Progenitor cell of endocrine pancreas (in vitro differentiated cells): ENCODE results near the gene SCO1. TPM values are rescaled to one million over a fixed set of nuclear protein-coding genes. Genes with fewer than 3 reads are reported as not detected.

Experiments used
- DNase-seq: peaks from one replicate; pipeline ENCODE4 v3.0.0; 2021; ENCODE audit warnings: low spot score; ENCODE audit not compliant: unreplicated experiment
- H3K27ac Mint-ChIP-seq: 2 replicates; pipeline ENCODE4 v1.8.0; 2021; ENCODE audit warnings: mild to moderate bottlenecking, moderate library complexity, mixed read lengths
- H3K27me3 Mint-ChIP-seq: 2 replicates; pipeline ENCODE4 v1.8.0; 2021; ENCODE audit warnings: mixed read lengths
- H3K36me3 Mint-ChIP-seq: 2 replicates; pipeline ENCODE4 v1.8.0; 2022; ENCODE audit warnings: mixed read lengths; ENCODE audit not compliant: insufficient read depth
- H3K4me1 Mint-ChIP-seq: 2 replicates; pipeline ENCODE4 v1.8.0; 2021; ENCODE audit warnings: low read depth, mixed read lengths
- H3K4me3 Mint-ChIP-seq: 2 replicates; pipeline ENCODE4 v1.8.0; 2021; ENCODE audit warnings: low read depth, mild to moderate bottlenecking, moderate library complexity, mixed read lengths
- H3K9me3 Mint-ChIP-seq: 2 replicates; pipeline ENCODE4 v1.8.0; 2021; ENCODE audit warnings: low read depth, mixed read lengths
- CTCF ChIP-seq: fragments of 200-600 bp; sonication (generic); IDR thresholded peaks from one replicate; pipeline ENCODE4 v1.5.0; 2021; ENCODE audit warnings: antibody characterized with exemption, mild to moderate bottlenecking; ENCODE audit not compliant: unreplicated experiment
- total RNA-seq: library from RNA; stranded (reverse); gene quantifications from 2 replicates; pipeline ENCODE4 v1.2.1, GENCODE V29; 2021

SCO1 gene
- total RNA-seq, 1 donor from 2014 or later: 29.0 TPM

DNA sequence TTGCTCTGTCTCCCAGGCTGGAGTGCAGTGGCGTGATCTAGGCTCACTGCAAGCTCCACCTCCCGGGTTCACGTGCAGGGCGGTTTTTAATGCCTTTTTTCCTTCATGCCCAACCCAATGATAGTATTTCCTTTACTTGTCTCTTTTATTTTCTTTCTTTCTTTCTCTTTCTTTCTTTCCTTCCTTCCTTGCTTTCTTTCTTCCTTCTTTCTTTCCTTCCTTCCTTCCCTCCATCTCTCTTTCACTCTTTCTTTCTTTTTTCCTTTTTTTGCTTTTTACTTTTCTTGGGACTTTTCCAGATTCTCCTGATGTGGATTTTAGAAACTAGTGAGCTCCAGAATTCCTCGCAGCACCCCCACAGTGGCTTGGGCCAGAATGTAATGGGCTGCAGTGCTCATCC lies 43.3 kb downstream of the SCO1 start:
- Mint-ChIP-seq H3K4me1 (no peaks in the 10 kb centered on the region), H3K4me3 (no peak overlapping the region), H3K9me3 (no peaks in the 10 kb centered on the region), H3K27ac (peak overlapping the region; percentile 55), H3K27me3 (no peaks in the 10 kb centered on the region), H3K36me3 (no peaks in the 10 kb centered on the region)
- TF ChIP-seq CTCF: no peak
- no peak for DNase-seq

DNA sequence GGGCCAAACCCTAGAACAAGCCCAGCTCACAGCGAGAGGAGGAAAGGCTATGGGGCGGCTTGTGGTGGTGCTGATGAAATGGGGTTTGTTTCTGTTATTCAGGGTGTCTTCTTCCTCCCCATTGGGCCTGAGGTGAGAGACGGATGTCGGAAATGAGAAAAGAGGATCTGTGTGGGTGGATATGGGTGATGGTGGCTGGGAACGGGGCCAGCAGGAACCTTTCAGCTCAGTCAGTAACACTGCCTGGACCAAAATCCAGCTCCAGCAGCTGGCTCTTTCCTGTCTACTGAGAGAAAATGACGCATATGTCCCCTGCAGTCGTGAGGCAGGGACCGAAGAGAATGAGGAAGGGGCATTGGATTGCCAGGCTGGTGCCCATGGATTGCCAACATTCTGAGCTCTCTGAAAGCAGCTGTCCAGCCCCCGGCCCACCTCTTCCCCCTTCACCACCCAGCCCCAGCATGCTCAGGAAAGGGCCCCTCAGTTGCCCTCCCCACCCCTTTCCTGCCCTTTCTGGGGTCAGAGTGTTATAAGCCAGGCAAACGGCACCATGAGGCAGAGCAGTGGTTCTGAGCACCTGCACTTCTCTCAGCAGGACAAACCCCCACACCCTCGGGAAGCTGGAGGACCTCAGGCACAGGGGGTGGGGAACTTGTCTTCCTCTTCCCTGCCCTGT lies 44.2 kb downstream of the SCO1 start:
- Mint-ChIP-seq H3K27ac (no peak overlapping the region), H3K4me3 (no peak overlapping the region), H3K4me1 (no peaks in the 10 kb centered on the region), H3K9me3 (no peaks in the 10 kb centered on the region), H3K36me3 (no peaks in the 10 kb centered on the region), H3K27me3 (no peaks in the 10 kb centered on the region)
- TF ChIP-seq CTCF: no peak
- no peak for DNase-seq

DNA sequence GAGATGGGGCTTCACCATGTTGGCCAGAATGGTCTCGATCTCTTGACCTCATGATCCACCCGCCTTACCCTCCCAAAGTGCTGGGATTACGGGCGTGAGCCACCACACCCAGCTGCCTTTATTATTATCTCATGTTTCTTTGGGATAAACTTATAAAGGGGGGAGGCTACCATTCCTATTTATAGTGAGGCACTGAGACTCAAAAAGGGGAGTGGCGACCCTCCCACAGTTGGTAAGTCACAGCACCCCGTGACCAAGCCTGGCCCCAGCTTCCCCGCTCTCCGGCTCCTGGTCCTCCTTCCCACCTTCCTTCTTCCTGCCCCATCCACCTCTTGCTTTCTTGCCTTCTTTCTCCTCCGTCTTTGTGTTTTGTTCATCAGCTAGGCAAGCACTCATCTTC lies 45.4 kb downstream of the SCO1 start:
- Mint-ChIP-seq H3K27ac (no peak overlapping the region), H3K36me3 (no peaks in the 10 kb centered on the region)

DNA sequence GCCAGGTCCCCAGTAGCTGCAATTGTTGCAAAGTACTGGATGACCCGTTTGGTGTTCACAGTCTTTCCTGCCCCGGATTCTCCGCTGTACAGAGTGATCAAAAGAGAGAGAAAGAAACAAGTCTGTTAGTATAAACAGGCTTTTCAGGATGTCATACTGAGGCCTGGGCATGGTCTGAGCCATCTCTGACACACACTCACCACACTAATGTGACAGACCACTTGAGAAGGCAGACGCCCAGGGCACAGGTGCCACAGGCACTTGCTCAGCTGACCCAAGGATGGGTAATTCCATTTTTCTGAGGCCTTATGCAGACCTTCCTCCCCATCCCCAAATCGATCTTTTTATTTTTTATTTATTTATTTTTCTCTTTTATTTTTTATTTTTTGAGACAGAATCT lies 47.7 kb downstream of the SCO1 start:
- no peaks in the 10 kb centered on the region for H3K4me1 Mint-ChIP-seq
- TF ChIP-seq CTCF: no peak
- H3K36me3 Mint-ChIP-seq: no peaks in the 10 kb centered on the region
- no peak overlapping the region for H3K4me3 Mint-ChIP-seq
- no peaks in the 10 kb centered on the region for H3K27me3 Mint-ChIP-seq
- no peaks in the 10 kb centered on the region for H3K9me3 Mint-ChIP-seq
- no peak for DNase-seq
- H3K27ac Mint-ChIP-seq: no peak overlapping the region

More for the DNA sequence above, 45.4 kb downstream of the SCO1 start:
- Mint-ChIP-seq H3K4me3 (no peak overlapping the region), H3K4me1 (no peaks in the 10 kb centered on the region), H3K27me3 (no peaks in the 10 kb centered on the region), H3K9me3 (no peaks in the 10 kb centered on the region)
- no peak for DNase-seq
- no peak for TF ChIP-seq CTCF

DNA sequence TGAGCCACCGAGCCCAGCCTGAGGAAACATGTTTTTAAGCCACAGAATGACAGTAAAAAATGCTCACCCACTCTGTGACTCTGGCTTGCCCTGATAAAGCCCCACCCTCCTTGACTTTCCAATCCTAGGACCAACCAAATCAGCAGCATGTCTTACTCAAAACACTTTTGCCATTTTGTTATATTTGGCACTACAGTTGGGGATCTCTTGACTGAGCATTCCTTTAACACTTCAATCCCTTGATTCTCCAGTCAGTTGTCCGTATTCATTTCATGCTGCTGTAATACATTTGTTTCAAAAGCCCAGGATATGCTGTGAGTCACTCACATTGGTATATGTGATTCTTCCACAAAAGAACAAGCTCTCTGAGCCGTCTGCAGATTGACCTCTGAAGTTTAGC lies 48.4 kb downstream of the SCO1 start:
- H3K27me3 Mint-ChIP-seq: no peaks in the 10 kb centered on the region
- H3K4me1 Mint-ChIP-seq: no peaks in the 10 kb centered on the region
- H3K9me3 Mint-ChIP-seq: no peaks in the 10 kb centered on the region
- no peak overlapping the region for H3K4me3 Mint-ChIP-seq
- DNase-seq: no peak
- H3K27ac Mint-ChIP-seq: no peak overlapping the region
- no peaks in the 10 kb centered on the region for H3K36me3 Mint-ChIP-seq
- TF ChIP-seq CTCF: no peak
